ENCODE data around the gene RALGAPB. TPM values are rescaled to one million over a fixed set of nuclear protein-coding genes. Genes with fewer than 3 reads are reported as not detected.

The RALGAPB gene
- total and polyA plus RNA-seq, 2 of the 13 experiments (the other 11 are each of a cell fraction or from before 2014, with no cell fraction given), result 17.6 to 30.6 TPM

GRCh38 chr20:38581013-38581412 is 108.4 kb downstream of the RALGAPB start, which contains the start of gene ADIG (continued):
- TF ChIP-seq ZNF564 (CRISPR knock-in tag; IDR thresholded peaks at IDR 0.05) (no peak), KMT2B (CRISPR knock-in tag; IDR thresholded peaks at IDR 0.05) (no peak), ZBTB20 (CRISPR knock-in tag; IDR thresholded peaks at IDR 0.05; ENCODE audit: borderline replicate concordance, low read depth) (no peak), DRAP1 (CRISPR knock-in tag; IDR thresholded peaks at IDR 0.05) (no peak), PHF21A (CRISPR knock-in tag; IDR thresholded peaks at IDR 0.05) (no peak), ZNF251 (CRISPR knock-in tag; IDR thresholded peaks at IDR 0.05) (no peak), ZNF530 (CRISPR knock-in tag; IDR thresholded peaks at IDR 0.05; ENCODE audit: low read depth) (no peak), HNRNPLL (IDR thresholded peaks at IDR 0.05; ENCODE audit: low read depth, low read length, poor library complexity, severe bottlenecking) (peak; percentile 17), CAMTA2 (CRISPR knock-in tag; IDR thresholded peaks at IDR 0.05; ENCODE audit: borderline replicate concordance) (no peak), PLRG1 (conservative IDR thresholded peaks at IDR 0.05) (no peak), THAP11 (CRISPR knock-in tag; IDR thresholded peaks at IDR 0.05) (no peak), TERF1 (CRISPR knock-in tag; IDR thresholded peaks at IDR 0.05) (0 out of 2 replicates have a peak, but pooled peaks have one; percentile 82), ZNF275 (CRISPR knock-in tag; IDR thresholded peaks at IDR 0.05; ENCODE audit: borderline replicate concordance) (no peak), MAFF (IDR thresholded peaks at IDR 0.05; ENCODE audit: low read depth, low read length) (no peak), SMYD3 (CRISPR knock-in tag; IDR thresholded peaks at IDR 0.05) (no peak), ZNF34 (CRISPR knock-in tag; IDR thresholded peaks at IDR 0.05; ENCODE audit: borderline replicate concordance) (no peak), SNAPC4 (CRISPR knock-in tag; IDR thresholded peaks at IDR 0.05) (no peak), ZBTB1 (CRISPR knock-in tag; IDR thresholded peaks at IDR 0.05; ENCODE audit: borderline replicate concordance) (no peak), POLR2A (IDR thresholded peaks at IDR 0.05; ENCODE audit: insufficient read depth in 1 of 2, low read depth in 2 of 2, low read length in 2 of 2) (no peak), ZGPAT (CRISPR knock-in tag; IDR thresholded peaks at IDR 0.05) (no peak), RBM22 (optimal IDR thresholded peaks at IDR 0.05; ENCODE audit: low read length) (peak; percentile 81)
